CD4-positive, alpha-beta T cell treated with Interferon gamma for 1 hour (primary cell): ENCODE data around the gene ZBTB1.
A peak's percentile ranks its signal among the peaks of the same experiment; 100 is the strongest.
"Not testable (repeated sequence)": the region's sequence is repeated elsewhere in the genome, so short reads cannot be mapped to it uniquely, and the experiment has no call there.

Source experiments
- DNase-seq: peaks from one replicate; pipeline ENCODE4 v3.0.0-alpha.2; 2020

Gene ZBTB1

GRCh38 chr14:64536488-64537245 lies 32.1 kb downstream of the ZBTB1 start:
- no peak for DNase-seq

- peak; percentile 97 for DNase-seq
Measured at GRCh38 chr14:64540208-64541202, 35.9 kb downstream of the ZBTB1 start, which contains the start of gene HSPA2. Gene HSPA2, plus strand, starts transcription at chr14:64540741. Its CDS starts 109 bp downstream, at chr14:64540850.

DNA sequence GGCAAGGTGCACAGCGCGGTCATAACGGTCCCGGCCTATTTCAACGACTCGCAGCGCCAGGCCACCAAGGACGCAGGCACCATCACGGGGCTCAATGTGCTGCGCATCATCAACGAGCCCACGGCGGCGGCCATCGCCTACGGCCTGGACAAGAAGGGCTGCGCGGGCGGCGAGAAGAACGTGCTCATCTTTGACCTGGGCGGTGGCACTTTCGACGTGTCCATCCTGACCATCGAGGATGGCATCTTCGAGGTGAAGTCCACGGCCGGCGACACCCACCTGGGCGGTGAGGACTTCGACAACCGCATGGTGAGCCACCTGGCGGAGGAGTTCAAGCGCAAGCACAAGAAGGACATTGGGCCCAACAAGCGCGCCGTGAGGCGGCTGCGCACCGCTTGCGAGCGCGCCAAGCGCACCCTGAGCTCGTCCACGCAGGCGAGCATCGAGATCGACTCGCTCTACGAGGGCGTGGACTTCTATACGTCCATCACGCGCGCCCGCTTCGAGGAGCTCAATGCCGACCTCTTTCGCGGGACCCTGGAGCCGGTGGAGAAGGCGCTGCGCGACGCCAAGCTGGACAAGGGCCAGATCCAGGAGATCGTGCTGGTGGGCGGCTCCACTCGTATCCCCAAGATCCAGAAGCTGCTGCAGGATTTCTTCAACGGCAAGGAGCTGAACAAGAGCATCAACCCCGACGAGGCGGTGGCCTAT lies 36.8 kb downstream of the ZBTB1 start:
- DNase-seq, result no peak

GRCh38 chr14:64541972-64542835 lies 37.6 kb downstream of the ZBTB1 start:
- no peak for DNase-seq

- no peak for DNase-seq
Measured at GRCh38 chr14:64542836-64543201, 38.2 kb downstream of the ZBTB1 start.

GRCh38 chr14:64544607-64545312 lies 40.2 kb downstream of the ZBTB1 start:
- no peak for DNase-seq

DNA sequence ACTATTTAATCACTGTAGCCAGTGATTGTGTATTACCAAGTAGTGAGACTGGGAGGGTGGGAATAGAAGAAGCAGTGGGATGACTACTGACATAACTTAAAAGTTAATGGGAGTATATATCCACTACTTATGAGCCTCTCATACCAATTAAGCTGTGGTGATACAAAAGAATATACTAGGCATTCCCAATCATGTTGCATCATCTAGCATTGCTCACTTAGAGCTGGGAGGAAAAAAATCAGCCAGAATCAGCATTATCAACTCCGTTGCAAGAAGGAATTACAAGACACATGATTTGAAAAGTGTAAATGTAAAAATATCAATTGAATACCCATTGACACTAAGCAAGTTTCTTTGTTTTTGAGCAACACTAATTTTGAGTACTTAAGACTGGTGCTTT lies 44.4 kb downstream of the ZBTB1 start:
- DNase-seq, result no peak

DNA sequence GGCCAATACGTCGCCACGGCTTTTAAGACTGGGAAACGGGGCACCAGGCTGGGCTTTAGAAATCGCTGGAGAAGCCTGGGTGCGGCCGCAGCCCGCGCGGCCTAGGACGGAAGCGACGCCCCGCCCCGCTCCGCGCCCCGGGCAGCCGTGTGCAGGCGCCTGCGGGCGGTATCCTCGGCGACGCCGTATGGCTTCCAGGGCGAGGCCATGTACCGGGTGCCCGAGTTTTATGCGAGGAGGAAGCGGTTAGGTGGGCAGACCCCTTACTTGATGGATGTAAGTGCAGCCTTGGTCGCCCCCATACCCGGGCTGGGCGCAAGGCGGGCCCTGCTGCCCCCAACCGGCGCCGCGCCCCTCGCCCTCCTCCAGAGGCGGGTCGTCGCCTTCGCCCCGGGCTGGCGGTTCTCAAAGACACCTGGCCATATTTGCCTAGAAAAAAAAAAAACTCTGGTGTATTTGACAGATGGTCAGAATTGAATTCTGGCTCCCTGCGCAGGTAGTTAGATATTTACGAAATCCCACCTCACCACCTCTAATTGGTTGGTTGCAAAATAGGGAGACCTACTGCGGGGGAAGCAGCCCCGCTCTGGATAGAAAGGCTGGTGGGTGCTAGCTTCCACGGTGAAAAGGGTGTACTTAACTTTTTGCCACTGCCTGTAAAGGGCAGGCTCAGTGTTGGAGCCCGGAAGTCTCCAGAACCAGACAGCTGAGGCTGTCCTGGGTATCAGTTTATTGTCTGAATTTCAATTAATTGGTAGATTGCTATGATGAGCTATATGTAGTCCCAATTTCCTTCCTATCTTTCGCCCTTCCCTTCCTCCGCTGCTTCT lies 45.4 kb downstream of the ZBTB1 start, which contains the start of gene PPP1R36:
Gene PPP1R36 (plus strand): TSS at position 171 of the 830 bp plus-strand sequence. CDS start 37 bp downstream, at position 208.
- DNase-seq, result no peak

DNA sequence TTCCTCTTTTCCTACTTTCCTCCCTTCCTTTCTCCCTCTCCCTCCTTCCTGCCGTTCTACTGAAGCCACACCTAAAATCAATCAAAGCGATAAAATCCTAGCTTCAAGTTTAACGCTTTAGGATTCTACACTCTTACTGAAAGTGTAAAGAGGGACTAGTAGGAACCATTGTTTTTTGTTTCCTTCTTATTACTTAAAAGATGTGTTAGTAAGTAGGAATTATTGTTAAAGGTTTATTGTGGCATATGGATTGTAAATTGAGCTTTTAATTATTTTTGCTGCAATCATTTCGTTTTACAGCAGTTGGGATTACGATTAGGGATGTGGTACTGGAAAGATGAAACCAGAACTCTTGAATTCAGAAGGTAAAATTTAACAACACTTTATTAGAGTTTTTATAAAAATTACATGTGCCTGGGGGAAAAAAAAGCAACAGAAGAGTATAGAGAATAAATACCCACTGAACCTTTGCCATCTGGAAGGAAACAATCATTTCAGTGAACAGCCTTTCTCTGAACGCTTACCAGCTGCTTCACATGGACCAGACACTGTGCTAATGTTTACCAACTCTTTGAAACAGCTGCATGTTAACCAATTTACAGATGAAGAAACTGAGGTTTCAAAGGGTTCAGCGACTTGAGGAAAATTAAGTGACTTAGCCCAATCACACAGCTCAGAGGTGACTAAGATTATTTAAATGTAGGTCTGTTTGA lies 46.2 kb downstream of the ZBTB1 start:
- no peak for DNase-seq

DNA sequence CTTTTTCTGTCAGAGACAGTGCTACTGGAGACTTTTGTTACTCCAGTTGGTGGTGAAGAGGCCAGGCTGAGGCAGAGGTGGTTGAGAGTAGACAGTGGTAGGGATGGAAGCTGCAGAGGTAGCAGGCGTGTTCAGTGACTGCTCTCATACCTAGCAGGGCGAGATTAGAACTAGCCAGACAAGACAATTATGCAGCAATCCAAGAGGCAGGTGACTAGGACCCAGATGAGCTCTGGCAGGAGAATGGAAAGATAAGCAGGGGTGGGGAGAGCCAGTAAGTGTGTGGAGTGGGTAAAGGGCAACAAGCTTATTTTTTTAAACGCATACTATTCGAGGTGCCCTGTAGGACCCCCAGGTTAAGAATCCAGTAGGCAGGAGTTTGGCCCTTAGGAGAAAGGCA lies 50.0 kb downstream of the ZBTB1 start:
- no peak for DNase-seq

DNA sequence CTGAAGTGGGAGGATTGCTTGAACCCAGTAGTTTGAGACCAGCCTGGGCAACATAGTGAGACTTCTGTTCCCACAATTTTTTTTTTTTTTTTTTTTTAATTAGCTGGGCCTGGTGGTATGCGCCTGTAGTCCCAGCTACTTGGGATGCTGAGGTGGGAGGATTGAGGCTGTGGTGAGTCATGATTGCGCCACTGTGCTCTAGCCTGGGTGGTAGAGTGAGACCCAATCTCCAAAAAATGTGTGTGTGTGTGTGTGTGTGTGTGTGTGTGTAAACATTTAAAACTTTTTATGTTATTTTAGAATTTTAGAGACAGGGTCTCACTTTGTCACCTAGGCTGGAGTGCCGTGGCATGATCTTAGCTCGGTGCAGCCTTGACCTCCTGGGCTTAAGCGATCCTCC lies 52.0 kb downstream of the ZBTB1 start:
- no peak for DNase-seq

DNA sequence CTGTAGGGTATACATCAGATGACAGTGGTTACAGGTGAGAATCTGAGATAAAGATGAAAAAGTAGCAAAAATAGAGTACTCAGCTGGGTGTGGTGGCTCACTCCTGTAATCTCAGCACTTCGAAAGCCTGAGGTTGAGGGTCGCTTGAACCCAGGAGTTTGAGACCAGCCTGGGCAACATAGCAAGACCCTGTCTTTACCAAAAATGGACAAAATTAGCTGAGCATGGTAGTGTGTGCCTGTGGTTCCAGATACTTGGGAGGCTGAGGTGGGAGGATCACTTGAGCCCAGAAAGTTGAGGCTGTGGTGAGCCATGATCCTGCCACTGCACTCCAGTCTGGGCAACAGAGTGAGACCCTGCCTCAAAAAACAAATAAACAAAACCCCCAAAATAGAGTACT lies 53.6 kb downstream of the ZBTB1 start:
- DNase-seq, result not testable (repeated sequence)

- no peak for DNase-seq
Measured at GRCh38 chr14:64561631-64562030, 57.1 kb downstream of the ZBTB1 start.

GRCh38 chr14:64562436-64562835 lies 57.9 kb downstream of the ZBTB1 start:
- no peak for DNase-seq

DNA sequence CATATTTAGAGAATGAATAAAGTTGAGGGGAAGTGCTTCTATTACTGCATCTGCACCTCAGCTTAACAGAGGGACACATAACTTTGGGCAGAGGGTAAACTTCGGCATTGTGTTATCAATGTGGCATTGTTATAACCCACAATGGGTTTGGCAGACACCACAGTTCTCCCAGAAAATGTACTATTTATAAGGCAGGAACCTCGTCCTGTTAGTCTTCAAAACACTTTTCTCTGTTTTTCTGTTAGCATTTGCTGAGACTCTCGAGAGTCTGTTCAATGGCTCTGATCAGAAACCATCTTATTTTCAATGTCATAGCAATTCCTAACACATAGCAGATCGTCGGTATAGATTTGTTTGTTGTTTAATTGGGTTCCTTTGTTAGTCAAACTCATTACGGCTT lies 59.1 kb downstream of the ZBTB1 start:
- DNase-seq, result no peak

DNA sequence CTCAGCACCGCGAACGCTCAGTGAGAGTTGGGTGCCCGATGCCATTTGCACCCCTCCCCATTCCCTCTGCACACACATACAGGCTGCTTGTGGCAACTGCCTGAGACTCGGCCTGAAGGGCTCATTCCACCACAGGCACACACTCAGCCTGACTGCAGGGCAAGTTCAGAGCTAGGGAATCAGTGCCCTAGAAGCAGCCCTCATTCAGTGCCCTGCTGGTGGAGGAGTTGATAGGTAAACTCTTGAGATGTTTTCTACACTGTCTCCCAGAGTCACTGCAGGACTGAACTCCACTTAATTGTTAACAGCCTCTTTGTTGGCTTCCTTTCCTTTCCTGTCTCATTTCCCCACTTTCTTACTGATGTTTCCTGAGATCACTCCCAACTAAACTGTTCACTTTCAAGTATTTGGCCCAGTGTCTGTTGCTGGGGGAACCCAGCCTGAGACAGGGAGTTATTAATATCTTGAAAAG lies 62.1 kb downstream of the ZBTB1 start:
- no peak for DNase-seq

DNA sequence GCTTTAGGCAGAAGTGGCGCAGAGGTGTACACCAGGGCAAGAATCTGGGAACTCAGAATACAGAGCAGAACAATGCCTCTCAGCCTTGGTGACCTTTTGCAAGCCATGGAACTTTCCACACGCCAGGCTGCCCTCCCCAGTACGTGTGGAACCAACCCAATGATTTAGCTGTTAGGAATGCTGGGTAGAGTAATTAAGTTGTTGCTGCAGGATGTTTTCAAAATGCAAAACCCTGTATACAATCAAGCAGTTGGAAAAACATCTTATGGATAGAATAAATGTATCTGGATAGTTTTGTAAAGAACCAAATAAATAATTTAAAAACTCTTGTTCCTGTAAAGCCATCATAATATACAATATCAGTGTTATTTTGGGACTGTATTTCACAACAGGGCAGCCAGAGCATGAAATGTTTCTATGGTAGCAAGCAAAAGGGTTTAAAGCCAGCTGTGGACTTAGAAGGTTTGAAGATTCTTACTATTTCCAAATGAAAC lies 64.6 kb downstream of the ZBTB1 start:
- no peak for DNase-seq

GRCh38 chr14:64569646-64570045 lies 65.1 kb downstream of the ZBTB1 start:
- not testable (repeated sequence) for DNase-seq

- DNase-seq, result no peak
Measured at GRCh38 chr14:64572386-64573104, 68.0 kb downstream of the ZBTB1 start.
